22Rv1 (cell line): ENCODE measurements around the gene MIPOL1.

Source experiments
- H3K27ac ChIP-seq: fragments of 450-650 bp; 2 replicates; pipeline ENCODE4 v1.5.1; 2017
- ZFX ChIP-seq: fragments of 450-650 bp; IDR thresholded peaks from 2 replicates; pipeline ENCODE4 v1.6.1; 2017; ENCODE audit warnings: antibody characterized with exemption, borderline replicate concordance
- TF ChIP-seq, protein P1 (sequence below): fragments of 450-650 bp; IDR thresholded peaks from 2 replicates; pipeline ENCODE4 v1.5.1; 2017; ENCODE audit warnings: mild to moderate bottlenecking

The MIPOL1 gene

GRCh38 chr14:37318938-37319337, 121.2 kb downstream of the MIPOL1 start:
- TF ChIP-seq, protein P1, sequence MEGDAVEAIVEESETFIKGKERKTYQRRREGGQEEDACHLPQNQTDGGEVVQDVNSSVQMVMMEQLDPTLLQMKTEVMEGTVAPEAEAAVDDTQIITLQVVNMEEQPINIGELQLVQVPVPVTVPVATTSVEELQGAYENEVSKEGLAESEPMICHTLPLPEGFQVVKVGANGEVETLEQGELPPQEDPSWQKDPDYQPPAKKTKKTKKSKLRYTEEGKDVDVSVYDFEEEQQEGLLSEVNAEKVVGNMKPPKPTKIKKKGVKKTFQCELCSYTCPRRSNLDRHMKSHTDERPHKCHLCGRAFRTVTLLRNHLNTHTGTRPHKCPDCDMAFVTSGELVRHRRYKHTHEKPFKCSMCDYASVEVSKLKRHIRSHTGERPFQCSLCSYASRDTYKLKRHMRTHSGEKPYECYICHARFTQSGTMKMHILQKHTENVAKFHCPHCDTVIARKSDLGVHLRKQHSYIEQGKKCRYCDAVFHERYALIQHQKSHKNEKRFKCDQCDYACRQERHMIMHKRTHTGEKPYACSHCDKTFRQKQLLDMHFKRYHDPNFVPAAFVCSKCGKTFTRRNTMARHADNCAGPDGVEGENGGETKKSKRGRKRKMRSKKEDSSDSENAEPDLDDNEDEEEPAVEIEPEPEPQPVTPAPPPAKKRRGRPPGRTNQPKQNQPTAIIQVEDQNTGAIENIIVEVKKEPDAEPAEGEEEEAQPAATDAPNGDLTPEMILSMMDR, result no peak
- no peak for TF ChIP-seq ZFX
- no peak overlapping the region for H3K27ac ChIP-seq

- H3K27ac ChIP-seq, result no peak overlapping the region
- TF ChIP-seq ZFX, result no peak
- TF ChIP-seq, protein P1, result no peak
Observed at GRCh38 chr14:37320106-37320505, 122.4 kb downstream of the MIPOL1 start.

- no peak overlapping the region for H3K27ac ChIP-seq
Observed at GRCh38 chr14:37325332-37325731, 127.6 kb downstream of the MIPOL1 start.

DNA sequence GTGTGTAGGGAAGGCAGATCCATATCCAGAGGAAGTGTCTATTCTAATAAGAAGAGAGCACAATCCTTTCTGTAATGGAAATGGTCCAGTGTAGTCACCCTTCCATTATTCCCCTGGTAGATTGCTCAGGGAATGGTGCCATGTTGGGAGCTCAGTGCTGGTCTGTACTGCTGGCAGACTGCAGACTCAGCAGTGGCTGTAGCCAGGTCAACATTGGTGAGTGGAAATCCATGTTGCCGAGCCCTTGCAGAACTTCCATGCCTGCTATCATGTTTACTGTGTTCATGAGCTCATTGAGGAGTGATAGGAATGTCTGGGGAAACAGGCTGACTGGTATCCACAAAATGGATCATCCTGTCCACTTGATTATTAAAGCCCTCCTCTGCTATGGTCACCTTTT, 128.7 kb downstream of the MIPOL1 start:
- no peak overlapping the region for H3K27ac ChIP-seq
- TF ChIP-seq ZFX, result no peak
- TF ChIP-seq, protein P1, result no peak

More at GRCh38 chr14:37325332-37325731, 127.6 kb downstream of the MIPOL1 start:
- TF ChIP-seq, protein P1, result no peak
- TF ChIP-seq ZFX, result no peak

DNA sequence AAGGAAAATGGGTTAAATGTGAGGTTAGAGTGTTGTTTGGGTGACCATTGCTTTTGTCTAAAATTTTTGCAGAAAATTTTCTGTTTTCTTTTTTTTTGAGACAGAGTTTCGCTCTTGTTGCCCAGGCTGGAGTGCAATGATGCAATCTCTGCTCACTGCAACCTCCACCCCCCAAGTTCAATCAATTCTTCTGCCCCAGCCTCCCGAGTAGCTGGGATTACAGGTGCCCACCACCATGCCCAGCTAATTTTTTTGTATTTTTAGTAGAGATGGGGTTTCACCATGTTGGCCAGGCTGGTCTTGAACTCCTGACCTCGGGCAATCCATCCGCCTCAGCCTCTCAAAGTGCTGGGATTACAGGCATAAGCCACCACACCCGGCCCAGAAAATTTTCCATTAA, 130.2 kb downstream of the MIPOL1 start:
- peak overlapping the region; percentile 74 for H3K27ac ChIP-seq

DNA sequence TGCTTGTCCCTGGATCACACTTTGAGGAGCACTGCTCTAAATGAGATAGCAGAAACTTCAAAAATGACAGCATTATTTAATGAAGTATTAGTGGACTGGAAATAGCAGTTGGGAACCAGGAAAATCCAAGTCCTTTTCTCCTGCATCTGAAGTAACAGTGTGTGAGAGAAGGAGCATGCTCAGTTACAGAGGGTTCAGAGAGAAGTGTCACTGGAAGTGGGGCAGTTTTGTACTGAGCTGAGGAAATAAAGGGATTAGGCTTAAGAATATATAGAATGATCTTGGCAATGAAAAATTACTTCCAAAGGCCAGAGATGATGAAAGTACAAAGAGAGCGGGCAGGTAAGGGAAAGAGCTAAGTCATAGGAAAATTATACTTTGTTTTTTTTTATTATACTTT, 130.9 kb downstream of the MIPOL1 start:
- H3K27ac ChIP-seq, result peak overlapping the region; percentile 74
- no peak for TF ChIP-seq ZFX
- TF ChIP-seq, protein P1, result no peak

- TF ChIP-seq, protein P1, result no peak
- no peak for TF ChIP-seq ZFX
- H3K27ac ChIP-seq, result peak overlapping the region; percentile 74
Observed at GRCh38 chr14:37329189-37330001, 131.7 kb downstream of the MIPOL1 start.

DNA sequence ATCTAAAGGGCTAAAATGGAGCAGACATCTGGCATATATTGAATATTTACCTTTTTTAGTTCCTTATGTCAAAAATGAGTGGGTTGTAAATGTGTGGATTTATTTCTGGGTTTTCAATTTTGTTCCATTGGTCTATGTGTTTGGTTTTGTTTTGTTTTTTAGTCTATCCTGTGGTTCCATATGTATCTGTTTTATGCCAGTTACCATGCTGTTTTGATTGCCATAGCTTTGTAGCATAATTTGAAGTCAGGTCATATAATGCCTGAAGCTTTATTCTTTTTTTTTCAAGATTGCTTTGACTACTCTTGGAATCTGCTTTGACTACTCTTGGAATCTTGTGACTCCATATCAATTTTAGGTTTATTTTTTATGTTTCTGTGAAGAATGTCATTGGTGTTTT, 133.2 kb downstream of the MIPOL1 start:
- TF ChIP-seq ZFX, result no peak
- TF ChIP-seq, protein P1, result no peak
- H3K27ac ChIP-seq, result peak overlapping the region; percentile 74
